Keratinocyte (primary cell): ENCODE measurements around the gene JAZF1. TPM values are rescaled to one million over a fixed set of nuclear protein-coding genes. Genes with fewer than 3 reads are reported as not detected.

ENCODE experiments used
- DNase-seq: peaks from one replicate; pipeline ENCODE4 v3.0.0-alpha.2; 2011; ENCODE audit warnings: low read depth, missing footprints, low spot score
- FAIRE-seq: peaks from 2 replicates; lab custom pipeline; 2011; peaks lifted over from hg19 to GRCh38; lab: Jason Lieb, UNC
- H2AFZ ChIP-seq: 2 replicates; pipeline ENCODE4 v1.6.0; 2012; ENCODE audit warnings: low read length, control low read depth, inconsistent platforms; ENCODE audit not compliant: control insufficient read depth
- H3K27ac ChIP-seq: 2 replicates; pipeline ENCODE4 v1.5.1; 2011; ENCODE audit warnings: low read length; ENCODE audit not compliant: control insufficient read depth, insufficient read depth
- H3K27me3 ChIP-seq: 3 replicates; pipeline ENCODE4 v1.6.0; 2011; ENCODE audit warnings: low read length; ENCODE audit not compliant: control insufficient read depth, insufficient read depth; ENCODE audit errors: extremely low read depth
- H3K36me3 ChIP-seq, 2 experiments: 2 replicates in 1 of 2; 3 replicates in 1 of 2; pipeline ENCODE4 v1.5.1; 2011; ENCODE audit warnings: low read length in 2 of 2, mild to moderate bottlenecking in 1 of 2; ENCODE audit not compliant: control insufficient read depth in 2 of 2, insufficient read depth in 2 of 2; ENCODE audit errors: extremely low read depth in 1 of 2
- H3K4me1 ChIP-seq: 3 replicates; pipeline ENCODE4 v1.5.1; 2011; ENCODE audit warnings: low read length; ENCODE audit not compliant: control insufficient read depth, insufficient read depth; ENCODE audit errors: extremely low read depth
- H3K4me2 ChIP-seq: 3 replicates; pipeline ENCODE4 v1.6.0; 2011; ENCODE audit warnings: low read depth, low read length; ENCODE audit not compliant: control insufficient read depth, insufficient read depth; ENCODE audit errors: extremely low read depth
- H3K4me3 ChIP-seq, 3 experiments: fragments of 200-600 bp in 1 of 3; sonication (generic) in 1 of 3; 2 replicates in 2 of 3; 3 replicates in 1 of 3; pipeline ENCODE4 v1.5.1; 2011 to 2016; ENCODE audit warnings: low read length in 3 of 3, mild to moderate bottlenecking in 3 of 3, control low read depth in 2 of 3, inconsistent platforms in 1 of 3, low read depth in 1 of 3, mixed read lengths in 1 of 3, mixed run types in 1 of 3, moderate library complexity in 1 of 3; ENCODE audit not compliant: control insufficient read depth in 2 of 3, insufficient read depth in 2 of 3; ENCODE audit errors: extremely low read depth in 1 of 3
- H3K79me2 ChIP-seq: 2 replicates; pipeline ENCODE4 v1.6.0; 2012; ENCODE audit warnings: low read length; ENCODE audit not compliant: control insufficient read depth, insufficient read depth
- H3K9ac ChIP-seq: 3 replicates; pipeline ENCODE4 v1.6.0; 2011; ENCODE audit warnings: low read length; ENCODE audit not compliant: control insufficient read depth, insufficient read depth; ENCODE audit errors: extremely low read depth
- H3K9me1 ChIP-seq: 3 replicates; pipeline ENCODE4 v1.6.0; 2011; ENCODE audit warnings: low read length; ENCODE audit not compliant: control insufficient read depth, insufficient read depth; ENCODE audit errors: extremely low read depth
- H3K9me3 ChIP-seq: 2 replicates; pipeline ENCODE4 v1.5.1; 2012; ENCODE audit warnings: low read depth, low read length; ENCODE audit not compliant: control insufficient read depth
- H4K20me1 ChIP-seq: 3 replicates; pipeline ENCODE4 v1.6.0; 2011; ENCODE audit warnings: low read length; ENCODE audit not compliant: control insufficient read depth, insufficient read depth; ENCODE audit errors: extremely low read depth
- EZH2 ChIP-seq: IDR thresholded peaks from one replicate; pipeline ENCODE4 v1.6.1; 2012; ENCODE audit warnings: inconsistent platforms, mild to moderate bottlenecking, low read length, moderate library complexity
- dilution Hi-C: fragments of 300-500 bp; cut with MboI; formaldehyde crosslinking; loops from one replicate; pipeline ENCODE4 v1.7.0; 2020; ENCODE audit warnings: low sequenced_read_pairs; ENCODE audit not compliant: extremely low pct_ligation_motif_present
- polyA plus RNA-seq, 5 experiments: library from polyadenylated mRNA; depleted of rRNA in 3 of 5; stranded (reverse) in 3 of 5; stranded (forward) in 1 of 5; unstranded in 1 of 5; fragments of >200 nt; gene quantifications; 1 replicate in 1 of 5; 2 replicates in 3 of 5; 3 replicates in 1 of 5; pipeline versions ENCODE4 v1.2.1 to v1.2.3, GENCODE V29; 2011 to 2012; ENCODE audit warnings: missing spikeins in 2 of 5, low read depth in 1 of 5, low replicate concordance in 1 of 5
- TF ChIP-seq, protein P1 (sequence below), 3 experiments: IDR thresholded peaks in 1 of 3; conservative IDR thresholded peaks in 1 of 3; optimal IDR thresholded peaks in 1 of 3; 2 replicates in 2 of 3; 3 replicates in 1 of 3; pipeline versions ENCODE3 to v1.5.1; 2011; ENCODE audit warnings: low read length in 3 of 3, mild to moderate bottlenecking in 3 of 3, moderate library complexity in 2 of 3, control low read depth in 1 of 3, inconsistent platforms in 1 of 3; ENCODE audit not compliant: insufficient read depth in 2 of 3; ENCODE audit errors: extremely low read depth in 1 of 3

JAZF1 gene
- polyA plus RNA-seq, 1 donor (not counting 4 experiments of a cell fraction or from before 2014, with no cell fraction given) = 2.5 TPM

DNA sequence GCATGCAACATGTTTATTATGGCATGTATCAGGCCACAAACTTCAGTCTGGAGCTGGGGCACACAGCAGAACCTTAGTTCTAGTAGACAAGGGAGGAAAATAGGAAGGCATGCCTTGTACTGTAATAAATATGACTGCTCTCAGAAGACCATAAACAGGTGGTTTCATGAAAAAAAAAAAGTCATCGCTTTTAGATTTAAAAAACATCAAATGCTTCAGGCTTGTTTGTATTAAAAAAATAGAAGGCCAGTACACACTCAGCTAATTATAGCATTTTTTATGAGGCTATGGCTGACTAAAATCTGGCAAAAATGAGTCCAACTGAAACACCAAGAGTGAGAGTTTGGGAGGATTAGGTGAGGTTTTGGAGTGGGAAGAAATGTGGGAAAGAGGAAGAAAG lies 204.1 kb downstream of the JAZF1 start:
- Histone ChIP-seq H3K79me2 (no peaks in the 10 kb centered on the region), H2AFZ (no peak overlapping the region), H3K9ac (no peak overlapping the region), H3K9me1 (no peaks in the 10 kb centered on the region), H3K27me3 (no peaks in the 10 kb centered on the region), H3K36me3 (no peaks in the 10 kb centered on the region), H3K4me3 (no peak overlapping the region), H3K27ac (no peak overlapping the region), H3K9me3 (no peaks in the 10 kb centered on the region), H3K4me2 (no peak overlapping the region), H4K20me1 (no peaks in the 10 kb centered on the region), H3K4me1 (no peaks in the 10 kb centered on the region)
- no peak for FAIRE-seq
- TF ChIP-seq, protein P1, sequence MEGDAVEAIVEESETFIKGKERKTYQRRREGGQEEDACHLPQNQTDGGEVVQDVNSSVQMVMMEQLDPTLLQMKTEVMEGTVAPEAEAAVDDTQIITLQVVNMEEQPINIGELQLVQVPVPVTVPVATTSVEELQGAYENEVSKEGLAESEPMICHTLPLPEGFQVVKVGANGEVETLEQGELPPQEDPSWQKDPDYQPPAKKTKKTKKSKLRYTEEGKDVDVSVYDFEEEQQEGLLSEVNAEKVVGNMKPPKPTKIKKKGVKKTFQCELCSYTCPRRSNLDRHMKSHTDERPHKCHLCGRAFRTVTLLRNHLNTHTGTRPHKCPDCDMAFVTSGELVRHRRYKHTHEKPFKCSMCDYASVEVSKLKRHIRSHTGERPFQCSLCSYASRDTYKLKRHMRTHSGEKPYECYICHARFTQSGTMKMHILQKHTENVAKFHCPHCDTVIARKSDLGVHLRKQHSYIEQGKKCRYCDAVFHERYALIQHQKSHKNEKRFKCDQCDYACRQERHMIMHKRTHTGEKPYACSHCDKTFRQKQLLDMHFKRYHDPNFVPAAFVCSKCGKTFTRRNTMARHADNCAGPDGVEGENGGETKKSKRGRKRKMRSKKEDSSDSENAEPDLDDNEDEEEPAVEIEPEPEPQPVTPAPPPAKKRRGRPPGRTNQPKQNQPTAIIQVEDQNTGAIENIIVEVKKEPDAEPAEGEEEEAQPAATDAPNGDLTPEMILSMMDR (optimal IDR thresholded peaks at IDR 0.05 in 1 of 3, IDR thresholded peaks at IDR 0.05 in 1 of 3, conservative IDR thresholded peaks at IDR 0.05 in 1 of 3; ENCODE audit: extremely low read depth in 1 of 3, insufficient read depth in 2 of 3, low read length in 3 of 3) = no peak
- TF ChIP-seq EZH2 = no peak
- dilution Hi-C loops = no loop called here
- no peak for DNase-seq

DNA sequence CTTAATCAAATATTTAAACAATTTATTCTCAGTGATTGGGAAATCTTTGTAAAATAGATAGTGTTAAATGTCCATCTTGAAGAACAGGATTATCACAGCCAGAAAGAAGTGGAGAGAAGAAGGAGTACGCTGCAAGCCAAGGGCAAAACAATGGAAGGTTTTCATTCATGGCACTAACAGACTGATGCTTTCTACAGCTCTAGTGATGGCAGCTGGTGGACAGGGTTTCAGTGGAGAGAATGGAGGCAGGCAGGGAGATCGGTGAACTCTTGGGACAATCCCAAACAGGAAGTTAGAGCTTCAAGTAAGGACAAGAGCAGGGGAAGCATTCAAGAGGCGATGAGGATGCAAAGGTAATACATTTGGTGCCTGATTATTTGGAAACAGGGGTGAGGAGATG lies 207.0 kb downstream of the JAZF1 start:
- Histone ChIP-seq H3K4me2 (no peak overlapping the region), H4K20me1 (peaks cover 5% of the 10 kb centered on the region), H3K9me1 (no peaks in the 10 kb centered on the region), H3K4me1 (no peaks in the 10 kb centered on the region), H3K36me3 (no peaks in the 10 kb centered on the region), H3K9me3 (no peaks in the 10 kb centered on the region), H3K4me3 (no peak overlapping the region), H3K9ac (no peak overlapping the region), H3K79me2 (no peaks in the 10 kb centered on the region), H3K27me3 (no peaks in the 10 kb centered on the region), H2AFZ (no peak overlapping the region), H3K27ac (no peak overlapping the region)
- FAIRE-seq = no peak
- TF ChIP-seq, protein P1 (optimal IDR thresholded peaks at IDR 0.05 in 1 of 3, IDR thresholded peaks at IDR 0.05 in 1 of 3, conservative IDR thresholded peaks at IDR 0.05 in 1 of 3; ENCODE audit: extremely low read depth in 1 of 3, insufficient read depth in 2 of 3, low read length in 3 of 3) = no peak
- no peak for TF ChIP-seq EZH2
- no peak for DNase-seq
- dilution Hi-C loops = no loop called here
